ENCODE results near the gene CCDC47.

DNA sequence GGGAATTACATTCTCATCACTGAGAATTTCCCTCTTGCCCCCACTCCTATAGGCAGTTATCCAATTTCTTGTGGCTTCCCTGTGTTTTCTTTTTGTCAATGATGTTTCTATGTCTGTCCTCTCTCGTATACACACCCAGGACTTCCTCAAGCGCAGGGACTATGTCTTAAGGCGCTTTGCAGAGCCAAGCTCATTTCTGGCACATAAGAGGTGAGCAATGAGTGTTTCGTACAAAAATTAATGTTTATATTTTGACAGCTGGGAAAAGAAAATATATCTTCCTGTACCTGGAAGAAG, 1.5 kb upstream of the CCDC47 start:
- no peak for TF ChIP-seq MXI1 (IDR thresholded peaks at IDR 0.05; ENCODE audit: borderline replicate concordance, low read depth, low read length)
- TF ChIP-seq CTCF (CRISPR knock-in tag; IDR thresholded peaks at IDR 0.05) = no peak
- no peak for TF ChIP-seq RFXANK (CRISPR knock-in tag; IDR thresholded peaks at IDR 0.05)
- no peak for TF ChIP-seq EZH2 (conservative IDR thresholded peaks at IDR 0.05; ENCODE audit: low read depth, low read length)
- TF ChIP-seq, protein P1, sequence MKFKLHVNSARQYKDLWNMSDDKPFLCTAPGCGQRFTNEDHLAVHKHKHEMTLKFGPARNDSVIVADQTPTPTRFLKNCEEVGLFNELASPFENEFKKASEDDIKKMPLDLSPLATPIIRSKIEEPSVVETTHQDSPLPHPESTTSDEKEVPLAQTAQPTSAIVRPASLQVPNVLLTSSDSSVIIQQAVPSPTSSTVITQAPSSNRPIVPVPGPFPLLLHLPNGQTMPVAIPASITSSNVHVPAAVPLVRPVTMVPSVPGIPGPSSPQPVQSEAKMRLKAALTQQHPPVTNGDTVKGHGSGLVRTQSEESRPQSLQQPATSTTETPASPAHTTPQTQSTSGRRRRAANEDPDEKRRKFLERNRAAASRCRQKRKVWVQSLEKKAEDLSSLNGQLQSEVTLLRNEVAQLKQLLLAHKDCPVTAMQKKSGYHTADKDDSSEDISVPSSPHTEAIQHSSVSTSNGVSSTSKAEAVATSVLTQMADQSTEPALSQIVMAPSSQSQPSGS (CRISPR knock-in tag; IDR thresholded peaks at IDR 0.05) = no peak
- TF ChIP-seq ZGPAT (CRISPR knock-in tag; IDR thresholded peaks at IDR 0.05) = no peak
